HG03442 (cell line): ENCODE data around the gene HHAT.

Source experiments
- ATAC-seq: cut with Tn5 transposase; IDR thresholded peaks from one replicate; pipeline ENCODE4 v1.9.1; 2021; ENCODE audit warnings: mild to moderate bottlenecking, moderate library complexity; ENCODE audit not compliant: unreplicated experiment

The HHAT gene

GRCh38 chr1:210313046-210313595 is 15.6 kb upstream of the HHAT start:
- no peak for ATAC-seq

DNA sequence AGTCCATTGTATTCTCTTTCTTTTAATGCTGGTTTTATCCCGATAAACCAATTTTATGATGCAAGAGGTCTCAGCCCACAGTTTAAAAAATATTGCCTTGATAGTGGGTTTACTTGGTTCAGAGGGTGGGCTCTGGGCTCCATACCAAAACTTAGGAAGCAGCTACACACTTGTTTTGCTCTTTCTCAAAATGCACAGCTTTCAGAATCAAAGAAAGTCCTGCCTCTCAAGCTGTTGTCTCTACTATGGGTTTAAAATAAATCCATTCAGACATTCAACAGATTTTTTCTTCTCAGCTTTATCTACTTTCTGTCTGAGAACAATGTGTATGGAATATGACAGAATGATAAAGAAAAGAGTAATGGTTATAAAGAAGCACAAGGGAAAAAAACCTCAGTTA is 14.8 kb upstream of the HHAT start:
- ATAC-seq: no peak

GRCh38 chr1:210315529-210315928 is 13.2 kb upstream of the HHAT start:
- no peak for ATAC-seq

DNA sequence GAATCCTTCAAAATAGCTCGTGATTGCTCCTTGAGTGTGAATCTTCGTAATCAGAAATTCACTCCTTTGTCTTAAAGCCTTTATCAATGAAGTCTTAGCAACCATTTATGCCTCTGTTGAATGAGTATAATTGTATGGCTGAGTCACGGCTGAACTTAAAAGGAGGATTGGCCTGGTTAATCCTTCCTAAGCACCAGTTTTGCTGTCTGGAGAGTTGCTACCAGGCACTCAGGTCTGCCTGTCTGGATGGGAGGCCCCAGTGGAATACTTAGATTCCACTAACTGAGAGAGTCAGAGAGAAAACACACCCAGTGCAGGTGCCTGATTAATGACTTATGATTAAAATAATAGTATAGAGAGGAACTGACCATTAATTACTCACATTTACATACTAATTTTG is 7.6 kb upstream of the HHAT start:
- no peak for ATAC-seq

DNA sequence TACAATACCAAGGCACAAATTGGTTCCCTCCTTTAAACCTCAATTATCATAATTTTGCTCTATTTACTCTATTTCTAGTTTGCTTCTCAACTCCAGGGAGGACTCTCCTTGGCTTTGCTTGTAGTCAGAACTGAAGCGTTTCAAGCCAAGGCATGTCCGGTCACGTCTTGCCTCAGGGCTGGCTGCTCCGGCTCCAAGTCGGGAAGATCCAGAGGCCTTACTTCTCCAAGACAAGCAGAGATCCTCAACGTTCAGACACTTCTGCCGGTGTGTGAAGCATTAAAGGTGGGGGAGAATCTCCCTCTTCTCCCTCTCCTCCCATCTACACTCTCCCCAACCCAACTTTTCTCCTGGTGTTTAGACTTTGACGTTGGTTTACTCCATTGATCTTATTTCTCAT is 7.2 kb upstream of the HHAT start:
- ATAC-seq: no peak

GRCh38 chr1:210323957-210324356 is 4.7 kb upstream of the HHAT start:
- no peak for ATAC-seq

GRCh38 chr1:210325026-210325670 is 3.6 kb upstream of the HHAT start:
- no peak for ATAC-seq

DNA sequence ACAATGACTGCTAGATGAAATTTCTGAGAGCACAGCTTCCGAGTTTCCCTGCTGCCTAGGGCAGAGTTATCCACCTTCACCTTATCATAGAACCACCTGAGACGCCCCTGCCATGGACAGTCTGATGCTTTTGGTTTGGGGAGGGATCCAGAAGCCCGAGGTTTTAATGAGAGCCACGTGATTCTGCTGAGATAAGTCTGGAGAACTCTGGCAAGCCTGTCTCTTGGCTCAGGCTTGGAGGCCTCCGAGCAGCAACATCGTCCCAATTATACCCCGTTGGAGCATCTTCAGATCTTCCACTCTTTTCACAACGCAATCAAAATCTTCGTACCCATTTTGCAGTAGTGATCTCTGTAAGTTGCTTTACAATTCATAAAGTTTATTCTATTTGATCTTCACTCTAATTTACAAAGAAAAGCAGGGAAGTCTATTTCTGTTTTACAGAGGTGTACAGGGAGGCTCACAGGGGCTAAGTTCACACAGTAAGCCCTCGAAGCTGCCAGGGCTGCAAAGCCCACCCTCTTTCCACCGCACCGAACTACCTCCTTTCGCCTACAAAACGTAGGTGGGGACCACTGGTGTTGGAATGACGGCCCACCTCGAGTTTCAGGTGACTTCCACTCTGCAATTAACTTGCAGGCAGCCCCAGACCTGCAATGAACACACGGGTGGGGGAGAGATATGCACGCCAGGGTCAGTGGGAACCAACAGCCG is 513 bp upstream of the HHAT start:
- no peak for ATAC-seq

- no peak for ATAC-seq
These were observed 1.7 kb downstream of the HHAT start for GRCh38 chr1:210330279-210330866.

DNA sequence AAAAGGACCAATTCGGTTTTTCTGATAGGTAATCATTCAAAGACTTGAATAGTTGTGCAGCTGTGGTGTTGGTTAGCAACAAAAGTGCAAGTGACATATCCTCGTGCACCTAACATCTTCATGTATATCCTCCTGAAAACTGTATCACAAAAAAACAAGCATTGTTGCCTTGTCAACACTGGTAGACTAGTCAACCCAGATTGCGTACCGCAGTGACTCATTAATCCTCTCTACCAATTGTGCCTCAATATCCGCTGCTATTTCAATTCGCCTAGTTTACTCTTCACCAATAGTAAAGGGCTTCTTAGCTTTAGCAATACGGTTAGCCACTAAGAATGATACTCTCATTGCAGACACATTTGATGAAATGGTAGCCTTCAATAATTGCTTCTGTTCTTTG is 3.5 kb downstream of the HHAT start:
- ATAC-seq: no peak

DNA sequence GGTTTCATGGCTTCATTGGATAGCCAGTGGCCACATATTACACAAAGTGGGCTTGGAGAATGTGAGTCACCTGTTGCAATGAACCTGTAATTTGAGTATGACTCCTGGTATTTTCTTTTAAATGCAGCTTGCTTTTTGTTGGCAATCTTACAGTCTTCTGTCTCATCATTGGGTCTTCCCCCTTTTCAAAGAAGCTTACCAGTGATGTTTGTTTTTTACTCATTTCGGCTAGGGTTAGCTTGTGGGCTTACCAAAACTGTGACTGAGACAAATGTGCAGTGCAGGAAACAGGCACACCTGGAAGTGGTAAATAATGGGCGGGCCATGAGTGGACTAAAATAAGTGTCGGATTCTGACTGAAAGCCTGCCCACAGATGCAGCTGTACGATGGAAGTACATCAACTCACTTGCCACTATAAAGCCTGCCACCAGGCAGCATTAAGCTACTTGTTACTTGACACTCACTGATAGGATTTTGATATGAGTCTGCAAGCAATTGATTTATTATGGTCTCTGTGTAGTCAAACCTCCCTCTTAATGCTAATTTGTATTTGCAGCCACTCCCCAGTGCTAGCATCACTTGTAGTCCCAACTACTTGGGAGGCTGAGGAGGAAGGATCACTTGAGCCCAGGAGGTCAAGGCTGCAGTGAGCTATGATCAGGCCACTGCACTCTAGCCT is 4.2 kb downstream of the HHAT start:
- ATAC-seq: peak; percentile 79

DNA sequence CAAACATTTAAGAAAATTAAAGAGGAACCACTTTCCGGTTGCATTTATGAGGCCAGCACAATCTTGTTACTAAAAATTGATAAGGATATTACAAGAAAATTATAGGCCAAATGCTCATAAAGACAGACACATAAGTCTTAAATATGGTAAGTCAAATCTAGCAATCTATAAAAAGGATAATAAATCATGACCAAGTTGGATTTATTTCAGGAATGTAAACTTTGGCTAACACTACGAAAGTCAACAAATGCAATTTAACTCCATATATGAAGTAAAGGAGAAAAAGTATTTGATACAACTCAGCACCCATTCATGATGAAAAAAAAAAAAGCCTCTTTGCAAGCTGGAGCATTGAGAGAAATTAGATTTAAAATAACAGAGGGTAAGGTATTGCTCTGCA is 6.3 kb downstream of the HHAT start:
- no peak for ATAC-seq

- no peak for ATAC-seq
These were observed 7.7 kb downstream of the HHAT start for GRCh38 chr1:210336362-210336761.

- ATAC-seq: no peak
These were observed 10.8 kb downstream of the HHAT start for GRCh38 chr1:210339500-210339899.

DNA sequence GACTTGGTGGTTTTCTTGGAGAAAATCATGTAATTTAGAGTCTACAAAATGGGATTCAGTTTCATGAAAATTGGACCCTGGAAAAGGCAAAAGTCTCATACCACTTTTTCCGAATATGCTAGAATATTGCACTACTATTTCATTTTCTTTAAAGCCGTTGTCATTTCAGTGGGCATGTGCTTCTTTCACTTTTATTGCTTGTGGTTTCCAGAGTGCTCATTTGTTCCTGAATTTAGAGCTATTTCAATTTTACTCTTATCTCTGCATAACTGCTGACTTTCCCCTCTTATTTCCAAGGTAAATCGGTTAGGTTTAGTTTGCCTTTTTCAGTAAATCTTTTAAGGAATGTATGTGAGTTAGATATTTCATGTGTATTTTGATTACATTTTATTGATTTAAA is 11.6 kb downstream of the HHAT start:
- ATAC-seq: no peak

DNA sequence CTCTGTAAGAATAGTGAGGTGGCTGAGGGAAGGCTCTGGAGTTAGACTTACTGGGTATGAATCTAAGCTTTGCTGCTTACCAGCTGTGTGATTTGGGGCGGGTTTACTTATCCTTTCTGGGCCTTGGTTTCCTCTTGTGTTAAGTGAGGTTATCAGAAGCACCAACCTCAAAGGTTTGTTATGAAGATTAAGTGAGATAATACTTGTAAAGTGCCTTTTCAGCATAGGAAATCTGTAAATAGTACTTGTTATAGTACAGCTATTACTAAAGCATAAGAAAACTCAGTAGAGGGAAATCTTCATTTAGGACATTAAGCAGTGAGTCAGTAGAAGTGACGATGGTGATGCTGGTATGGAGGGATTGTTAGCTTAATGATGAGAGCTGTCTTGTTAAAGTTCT is 12.1 kb downstream of the HHAT start:
- ATAC-seq: no peak

DNA sequence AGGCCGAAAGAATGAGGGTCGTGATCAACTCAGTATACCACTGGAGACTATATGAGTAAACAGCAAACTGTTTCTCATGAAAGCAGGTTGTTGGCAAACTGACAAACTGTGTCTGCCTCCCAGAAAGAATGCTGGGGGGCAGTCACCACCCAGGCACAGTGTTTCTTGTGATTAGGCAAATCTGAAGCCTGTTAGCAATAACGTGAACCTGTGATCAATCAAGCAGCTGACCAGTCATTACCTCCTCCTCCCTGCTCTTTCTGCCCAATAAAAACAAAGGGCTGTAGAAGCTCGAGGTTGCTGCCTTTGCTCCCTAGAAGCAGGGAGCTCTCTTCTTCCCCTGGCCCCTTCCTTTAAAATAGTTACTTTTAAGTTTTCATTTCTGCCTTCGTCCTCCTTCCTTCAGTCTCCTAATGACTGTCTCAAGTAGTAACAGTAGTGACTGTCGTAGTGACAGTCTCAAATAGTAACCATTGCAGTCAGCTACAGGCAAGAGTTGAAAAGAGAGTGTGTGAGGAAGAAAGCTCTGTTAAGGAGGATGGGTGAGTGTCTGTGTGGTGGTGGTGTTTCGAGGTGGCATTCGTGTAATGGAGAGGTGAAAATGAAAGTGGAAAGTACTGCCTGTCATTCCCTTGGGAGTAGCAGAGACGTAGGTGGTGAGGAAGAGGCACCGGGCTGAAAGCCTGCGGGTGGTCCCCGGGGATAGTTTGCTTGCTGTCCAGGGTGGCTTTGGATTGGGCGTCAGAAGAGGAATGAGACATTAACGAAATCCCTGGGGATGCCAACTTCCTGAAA is 14.5 kb downstream of the HHAT start:
- ATAC-seq: peak; percentile 54

DNA sequence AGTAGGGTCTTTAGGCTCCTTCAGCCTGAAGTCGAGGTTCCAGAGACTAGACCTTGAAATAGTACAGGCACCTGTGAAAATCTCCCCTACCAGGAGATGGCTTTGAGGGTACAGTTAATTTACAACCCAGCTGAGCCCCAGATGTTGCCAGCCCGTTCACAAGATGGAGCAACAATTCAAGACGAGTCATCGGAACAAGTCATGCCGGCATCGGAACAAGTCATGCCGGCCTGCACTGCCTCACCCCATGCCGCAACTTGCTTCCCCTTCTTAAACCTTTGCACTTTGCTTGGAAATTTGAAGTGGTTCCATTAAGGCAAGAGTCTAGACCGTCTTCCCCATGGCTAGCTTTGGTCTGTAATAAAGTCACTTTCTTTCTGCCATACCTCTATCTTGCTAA is 16.0 kb downstream of the HHAT start:
- no peak for ATAC-seq

- ATAC-seq: peak; percentile 36
These were observed 18.4 kb downstream of the HHAT start for GRCh38 chr1:210347112-210347511.

GRCh38 chr1:210351496-210351895 is 22.8 kb downstream of the HHAT start:
- no peak for ATAC-seq

- ATAC-seq: no peak
These were observed 23.9 kb downstream of the HHAT start for GRCh38 chr1:210352575-210352974.
